Umbilical cord (tissue), 2 donors: ENCODE measurements around the gene TGM1. TPM values are rescaled to one million over a fixed set of nuclear protein-coding genes. Genes with fewer than 3 reads are reported as not detected.

Experiments
- DNase-seq: peaks from one replicate; pipeline ENCODE4 v3.0.0-alpha.2; 2015; ENCODE audit warnings: low spot score
- total RNA-seq: library from RNA; depleted of rRNA; stranded (reverse); fragments of >200 nt; gene quantifications from one replicate; pipeline ENCODE4 v1.2.3, GENCODE V29; 2014; ENCODE audit warnings: low replicate concordance; ENCODE audit not compliant: insufficient read depth

Gene TGM1
- total RNA-seq, 1 donor from 2014 or later = 9.4 TPM

DNA sequence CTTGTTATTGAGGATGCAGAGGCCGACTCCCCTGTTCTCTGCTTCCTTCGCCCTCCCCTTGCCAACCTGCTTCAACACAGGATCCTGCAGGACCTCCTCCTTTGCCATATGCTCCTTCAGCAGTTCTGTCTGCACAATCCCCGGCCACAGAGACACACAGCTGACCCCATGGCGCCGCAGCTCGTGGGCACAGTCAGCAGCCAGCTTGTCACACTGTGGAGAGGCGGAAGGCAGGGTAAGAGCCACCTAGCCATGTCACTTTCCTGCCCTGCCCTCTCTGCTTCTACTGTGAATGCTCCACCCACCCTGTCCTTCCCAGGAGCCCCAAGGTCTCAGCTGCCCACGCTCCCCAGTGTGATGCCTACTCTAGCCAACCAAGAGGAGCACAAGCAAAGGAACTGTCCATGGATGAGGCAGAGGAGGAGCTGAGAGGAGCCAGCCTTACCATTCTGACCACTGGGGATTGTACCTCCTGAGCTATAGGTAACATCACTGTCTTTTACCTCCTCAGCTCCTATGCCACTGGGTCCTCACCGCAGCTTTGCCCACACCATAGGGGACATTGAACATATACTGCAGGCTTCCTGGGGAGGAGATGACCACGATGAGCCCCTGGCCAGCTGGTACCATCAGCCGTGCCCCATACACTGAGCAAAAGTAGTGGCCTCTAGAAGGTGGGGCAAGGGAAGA, 29.3 kb upstream of the TGM1 start:
- no peak for DNase-seq

DNA sequence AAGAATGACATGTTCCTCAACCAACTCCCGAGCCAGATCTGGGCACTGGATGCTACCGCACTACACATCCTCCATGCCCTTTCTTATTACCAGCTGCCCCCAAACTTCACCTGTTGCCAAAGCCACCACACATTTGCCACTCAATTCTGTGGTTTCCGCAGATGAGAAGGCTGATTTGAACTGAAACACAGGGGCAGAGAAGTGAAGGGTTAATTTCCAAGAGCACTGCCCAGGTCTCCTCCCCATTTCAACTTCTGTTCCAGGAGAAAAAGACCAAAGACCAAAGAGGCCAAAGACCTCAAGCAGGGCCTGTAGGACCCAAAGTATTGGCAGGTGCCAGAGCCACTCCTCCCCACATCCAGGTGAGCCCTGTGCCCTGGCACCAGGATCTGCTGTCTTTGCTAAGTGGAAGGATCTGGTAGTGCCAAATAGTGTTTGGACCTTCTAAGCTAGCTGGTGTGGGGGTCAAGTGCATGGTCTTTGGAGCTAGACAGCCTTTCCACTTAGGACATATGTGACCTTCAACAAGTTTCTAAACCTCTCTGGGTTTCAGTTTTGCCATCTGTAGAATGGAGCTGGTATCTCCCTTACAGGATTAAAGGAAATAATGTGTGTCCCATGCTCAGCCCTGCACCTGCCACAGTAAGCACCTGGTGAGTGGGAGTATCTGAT, 28.6 kb upstream of the TGM1 start:
- no peak for DNase-seq

DNA sequence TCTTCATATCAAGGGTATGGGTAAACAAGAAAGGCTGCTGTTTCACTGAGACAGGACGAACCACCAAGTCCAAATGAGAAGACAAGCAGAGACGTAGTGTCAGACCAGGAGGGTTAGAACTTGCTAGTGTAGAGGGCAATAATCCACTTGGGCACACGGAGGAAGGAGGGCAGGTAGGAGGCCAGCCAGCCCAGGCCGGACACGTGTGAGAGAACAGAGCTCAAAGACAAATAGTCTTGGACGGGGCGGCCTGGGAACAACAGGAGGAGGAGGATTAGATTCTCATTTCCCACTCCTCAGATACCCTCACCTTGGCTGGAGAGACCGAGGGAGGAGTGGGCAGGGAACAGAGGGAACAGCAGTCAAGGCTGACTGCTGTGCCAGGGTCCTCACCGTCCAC, 27.8 kb upstream of the TGM1 start:
- no peak for DNase-seq

DNA sequence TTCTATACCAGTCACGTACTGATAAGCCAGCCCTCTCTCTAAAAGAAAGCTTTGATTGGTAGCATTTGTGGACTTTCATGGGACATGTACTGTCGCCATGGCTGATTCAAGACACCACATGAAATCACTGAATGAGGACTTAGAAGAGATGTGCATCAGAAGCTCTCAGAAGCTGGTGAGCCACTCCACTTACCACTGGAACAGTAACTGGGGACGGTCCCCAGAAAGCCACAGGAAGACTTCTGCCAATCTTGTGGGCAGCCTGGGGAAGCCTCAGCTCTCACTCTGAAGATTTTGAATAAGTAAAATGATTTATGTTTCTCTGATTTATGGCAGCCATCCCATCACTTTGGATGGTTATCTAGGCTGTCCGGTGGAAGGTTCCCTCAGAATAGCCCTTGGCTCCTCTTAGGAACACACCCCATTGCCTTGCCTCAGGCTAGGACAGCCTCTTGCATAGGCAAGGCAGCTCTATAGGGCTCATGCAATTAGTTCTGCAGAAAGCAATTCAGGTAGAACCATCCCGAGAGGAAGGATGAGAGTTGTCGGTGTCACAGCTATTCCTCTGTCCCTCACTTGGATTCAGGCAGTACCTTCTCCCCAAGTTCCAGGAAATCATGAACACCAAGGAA, 26.8 kb upstream of the TGM1 start:
- DNase-seq = no peak

DNA sequence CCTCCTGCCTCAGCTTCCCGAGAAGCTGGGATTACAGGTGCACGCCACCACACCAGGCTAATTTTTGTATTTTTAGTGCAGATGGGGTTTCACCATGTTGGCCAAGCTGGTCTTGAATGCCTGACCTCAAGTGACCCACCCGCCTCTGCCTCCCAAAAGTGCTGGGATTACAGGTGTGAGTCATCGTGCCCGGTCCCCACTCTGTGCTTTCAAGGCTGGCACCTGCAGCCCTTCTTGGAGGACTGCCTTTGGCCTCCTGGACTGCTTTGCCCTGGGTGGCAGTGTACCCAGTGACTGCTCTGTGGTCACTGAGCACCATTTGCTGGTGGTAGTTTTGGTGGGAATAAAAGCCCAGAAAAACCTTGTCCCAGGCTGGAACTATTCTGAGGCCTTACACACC, 24.0 kb upstream of the TGM1 start:
- no peak for DNase-seq

DNA sequence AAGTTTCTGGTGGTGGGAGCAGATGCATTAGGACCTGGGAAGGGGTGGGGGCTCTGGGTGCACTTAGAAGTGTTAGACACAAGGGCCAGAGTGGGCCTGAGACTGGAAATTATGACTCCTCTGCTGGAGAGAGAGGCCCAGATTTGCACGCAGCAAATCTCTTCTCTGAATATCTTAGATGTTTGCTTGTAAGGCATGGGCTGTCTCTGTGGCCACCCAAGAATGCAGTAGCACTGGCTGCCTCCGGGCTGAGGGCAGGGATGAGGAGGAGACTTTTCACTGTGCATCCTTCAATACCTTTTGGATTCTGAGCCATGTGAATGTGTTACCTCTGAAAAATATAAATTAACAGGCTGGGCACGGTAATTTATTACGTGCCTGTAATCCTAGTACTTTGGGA, 22.4 kb upstream of the TGM1 start:
- DNase-seq = peak; percentile 49

DNA sequence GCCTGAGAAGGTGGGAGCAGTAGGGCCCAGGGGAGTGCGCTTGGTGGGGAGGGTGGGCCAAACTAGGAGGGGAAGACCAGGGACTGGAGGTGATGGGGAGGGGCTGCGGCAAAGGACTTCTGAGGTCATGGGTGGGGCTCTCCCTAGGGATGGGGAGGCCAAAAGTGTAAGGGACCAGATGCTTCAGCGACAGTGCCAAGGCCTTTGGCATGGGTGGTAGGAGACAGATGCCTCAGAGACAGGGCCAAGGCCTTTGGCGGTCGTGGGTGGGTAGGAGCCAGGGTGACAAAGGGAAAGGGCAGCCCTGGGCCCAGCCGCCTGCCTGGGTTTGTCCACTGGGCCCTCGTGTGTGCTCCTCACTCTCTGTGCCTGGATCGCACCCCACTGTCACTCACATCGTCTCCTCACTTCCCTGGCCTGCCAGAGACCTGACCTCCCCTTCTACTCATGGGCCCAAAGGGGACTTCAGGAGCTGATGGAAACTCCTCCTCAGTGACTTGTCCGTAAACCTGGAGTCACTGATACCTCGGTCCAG, 21.6 kb upstream of the TGM1 start:
- DNase-seq = no peak

DNA sequence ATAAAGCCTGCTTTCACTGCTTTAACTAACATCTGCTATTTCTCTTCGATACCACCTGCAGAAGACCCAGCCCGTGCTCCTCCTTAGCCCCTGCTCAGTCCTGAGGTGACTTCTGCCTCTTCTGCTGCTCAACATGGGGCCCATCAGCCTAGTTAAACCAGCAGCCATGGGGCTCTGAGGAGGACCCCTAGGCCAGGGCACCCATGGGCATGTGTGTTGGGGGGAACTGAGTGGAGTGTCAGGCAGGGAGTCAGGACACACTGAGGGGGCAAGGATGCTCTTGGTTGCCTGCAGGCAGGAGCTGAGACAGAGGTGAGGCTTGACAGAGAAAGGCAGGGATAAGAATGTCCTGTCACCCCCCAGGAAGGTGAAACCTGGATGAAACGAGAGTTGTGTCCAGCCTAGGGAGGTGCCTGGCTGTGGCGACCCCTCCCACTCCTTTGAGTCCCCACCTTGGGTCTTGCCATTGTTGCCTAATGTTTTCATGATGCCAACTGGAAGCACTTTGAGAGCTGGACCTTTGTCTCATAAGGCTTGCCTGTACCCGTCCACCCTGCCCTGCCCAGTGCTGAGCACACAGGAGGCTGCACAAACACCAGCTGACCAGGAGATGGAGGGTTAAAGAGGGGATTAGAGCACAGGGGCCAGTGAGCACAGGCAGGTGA, 21.0 kb upstream of the TGM1 start:
- no peak for DNase-seq

DNA sequence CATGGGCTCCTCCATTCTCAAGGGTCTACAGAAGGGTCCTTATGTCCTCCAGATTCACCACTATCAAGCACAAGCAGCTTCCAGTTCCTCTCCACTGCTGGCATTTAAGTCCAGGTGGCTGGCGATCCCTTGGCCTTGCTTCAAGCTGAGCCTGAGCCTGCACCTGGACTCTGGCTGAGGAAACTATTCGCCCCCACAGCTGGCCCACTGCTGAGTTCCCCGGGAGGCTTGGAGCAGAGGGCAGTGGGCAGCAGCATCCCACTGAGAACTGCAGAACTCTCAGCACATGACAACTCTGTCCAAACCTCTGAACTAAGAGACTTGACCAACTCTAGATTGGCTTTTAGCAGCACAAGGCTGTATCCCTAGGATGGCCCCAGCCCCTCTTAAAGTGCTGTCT, 19.8 kb upstream of the TGM1 start:
- no peak for DNase-seq

DNA sequence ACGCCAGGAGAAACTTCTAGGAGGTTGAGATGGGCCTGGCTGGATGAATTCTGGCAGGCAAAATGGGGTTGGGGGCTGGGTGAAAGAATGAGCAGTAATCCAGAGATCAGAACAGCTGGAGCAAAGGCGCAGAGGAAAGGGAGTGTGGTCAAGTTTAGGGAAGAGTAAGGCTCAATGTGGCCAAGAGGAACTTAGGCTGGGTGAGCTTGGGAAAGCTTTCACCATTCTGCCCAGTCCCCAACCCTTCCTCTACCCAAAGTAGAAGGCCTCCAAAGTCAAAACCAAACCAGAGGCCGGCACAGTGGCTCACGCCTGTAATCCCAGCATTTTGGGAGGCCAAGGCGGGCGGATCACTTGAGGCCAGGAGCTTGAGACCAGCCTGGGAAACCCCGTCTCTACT, 18.7 kb upstream of the TGM1 start:
- no peak for DNase-seq

DNA sequence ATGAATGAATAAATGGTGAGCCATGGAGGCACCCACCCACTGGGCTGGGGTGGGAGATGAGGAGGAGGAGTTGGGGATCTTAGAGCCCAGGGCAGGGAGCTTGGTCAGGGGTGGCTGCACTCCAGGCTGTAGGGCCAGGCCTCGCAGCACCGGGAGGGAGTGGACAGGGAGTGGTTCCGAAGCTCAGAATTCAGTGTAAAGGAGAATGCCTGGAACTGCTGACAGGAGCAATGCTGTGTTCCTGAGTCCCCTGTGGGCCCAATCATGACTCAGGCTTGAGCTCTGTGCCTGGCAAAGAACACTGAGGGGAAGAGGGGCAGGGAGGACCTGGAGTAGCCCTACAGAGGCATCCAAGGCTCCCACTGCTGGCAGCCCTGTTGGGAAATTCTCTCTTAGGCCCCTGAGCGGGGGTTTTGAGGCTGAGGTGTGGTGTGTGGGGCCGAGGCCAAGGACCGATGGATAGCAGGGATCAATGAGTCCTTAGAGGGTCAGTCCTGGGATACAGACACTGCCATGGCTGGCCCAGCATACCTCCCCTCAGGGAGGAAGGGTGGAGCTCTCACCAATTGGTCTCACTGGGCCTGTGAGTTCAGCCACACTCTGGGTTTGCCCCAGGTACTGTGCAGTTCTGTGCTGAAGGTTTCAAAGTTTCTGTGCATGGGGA, 18.0 kb upstream of the TGM1 start:
- DNase-seq = peak; percentile 40

DNA sequence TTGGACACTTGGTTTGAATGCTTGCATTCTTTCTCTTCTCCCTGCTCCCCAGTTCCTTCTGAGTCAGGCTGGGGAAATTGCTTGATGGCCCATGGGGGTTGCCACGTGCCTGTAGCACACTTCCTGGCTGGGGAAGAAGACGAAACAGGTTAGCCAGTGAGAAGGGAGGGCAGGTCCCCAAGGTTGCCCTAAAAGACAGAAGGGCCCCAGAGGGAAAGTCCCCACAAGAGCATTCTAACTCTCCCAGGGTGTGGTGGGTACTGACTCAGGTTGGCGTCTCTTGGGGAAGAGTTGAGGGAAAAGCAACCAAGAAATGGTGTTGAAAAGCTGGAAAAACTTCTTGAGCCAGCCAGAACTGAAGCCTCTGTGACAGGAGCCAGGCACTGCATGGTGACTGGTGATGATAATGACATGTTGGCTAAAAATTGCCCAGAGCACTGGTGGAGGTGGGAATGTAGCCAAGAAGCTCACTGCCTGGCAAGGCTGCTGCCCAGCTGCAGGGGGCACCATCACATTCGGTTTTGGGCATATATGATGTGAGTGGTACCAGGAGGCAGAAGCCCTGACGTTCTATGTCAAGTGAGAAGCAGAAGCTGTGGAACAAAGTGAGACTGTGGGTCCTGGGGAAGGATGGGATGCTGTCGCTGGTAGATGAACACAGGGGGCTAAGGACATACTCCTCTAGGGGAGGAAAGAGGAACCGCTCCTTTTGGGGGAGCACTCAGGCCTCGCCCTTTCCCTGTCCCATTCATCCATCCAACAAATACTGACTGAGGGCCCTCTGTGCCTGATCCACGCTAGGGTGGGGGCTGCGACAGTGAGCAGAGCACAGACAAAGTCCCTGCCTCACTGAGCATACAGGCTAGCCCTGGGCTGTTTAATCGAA, 16.6 kb upstream of the TGM1 start:
- no peak for DNase-seq

DNA sequence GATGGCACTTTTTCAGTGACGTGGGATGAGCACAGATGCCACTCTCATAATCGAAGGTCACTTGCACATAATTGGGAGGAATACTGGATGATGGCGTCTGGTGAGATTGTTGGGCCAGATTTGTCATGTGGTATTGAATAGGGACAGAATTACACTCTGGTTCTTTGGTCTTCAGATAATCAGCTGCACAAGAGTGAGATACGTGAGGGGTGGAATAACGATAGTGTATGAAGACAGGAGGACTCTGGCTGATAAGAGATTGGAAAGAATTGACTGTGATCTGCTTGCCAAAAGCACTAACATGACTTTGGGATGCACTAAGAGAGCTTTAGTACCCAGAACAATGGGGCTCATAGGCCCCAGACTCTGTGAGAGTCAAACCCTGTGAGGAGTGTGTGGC, 15.4 kb upstream of the TGM1 start:
- DNase-seq = no peak

DNA sequence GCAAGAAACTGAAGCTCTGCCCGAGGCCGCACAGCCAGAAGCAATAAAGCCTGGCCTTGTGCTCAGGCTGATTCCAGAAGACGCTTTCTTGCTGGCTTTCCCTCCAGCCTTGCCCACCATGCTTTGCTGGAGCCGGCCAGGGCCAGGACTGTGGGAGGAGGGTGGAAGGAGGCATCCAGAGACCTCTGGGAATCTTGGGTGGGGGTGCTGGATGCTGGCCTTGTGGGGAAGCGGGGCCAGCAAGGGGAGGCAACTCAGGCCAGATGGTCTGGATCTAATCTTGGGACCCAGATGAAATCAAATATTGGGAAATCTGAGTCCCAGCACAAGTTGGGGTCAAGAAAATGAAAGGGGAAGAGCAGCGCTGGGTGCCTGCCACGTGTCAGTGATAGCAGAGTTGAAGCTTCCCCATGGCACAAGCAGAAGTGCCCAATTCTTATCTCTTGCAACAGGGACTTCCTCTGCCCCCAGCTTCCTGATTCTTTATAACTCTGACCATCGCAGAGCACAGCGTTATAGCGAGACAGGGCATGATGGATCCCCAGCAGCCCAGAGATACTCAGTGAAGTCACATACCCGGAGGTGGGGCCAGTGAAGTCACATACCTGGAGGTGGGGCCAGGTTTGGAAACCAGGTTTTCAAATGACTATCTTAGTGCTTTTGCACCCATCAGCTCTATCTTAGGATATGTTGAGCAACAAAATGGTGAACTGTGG, 14.8 kb upstream of the TGM1 start:
- no peak for DNase-seq

DNA sequence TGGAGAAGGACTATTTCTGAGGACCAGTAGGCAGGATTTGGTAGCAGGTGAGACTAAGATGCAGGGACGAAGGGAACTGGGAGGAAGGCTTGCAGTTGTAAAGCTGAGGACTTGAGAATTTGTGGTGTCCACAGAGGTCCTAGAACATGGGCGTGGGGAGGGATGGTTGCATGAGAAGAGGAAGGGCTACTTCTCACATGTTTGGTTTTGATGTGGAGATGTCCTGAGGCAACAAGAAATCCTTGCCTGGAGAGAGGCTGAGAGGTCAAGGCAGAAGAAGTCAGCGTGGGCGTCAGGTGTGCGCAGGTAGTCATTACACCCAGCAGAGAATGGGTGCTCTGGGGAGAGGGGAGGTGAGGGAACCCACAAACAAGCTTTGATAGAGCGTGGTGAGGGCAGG, 14.1 kb upstream of the TGM1 start:
- no peak for DNase-seq

DNA sequence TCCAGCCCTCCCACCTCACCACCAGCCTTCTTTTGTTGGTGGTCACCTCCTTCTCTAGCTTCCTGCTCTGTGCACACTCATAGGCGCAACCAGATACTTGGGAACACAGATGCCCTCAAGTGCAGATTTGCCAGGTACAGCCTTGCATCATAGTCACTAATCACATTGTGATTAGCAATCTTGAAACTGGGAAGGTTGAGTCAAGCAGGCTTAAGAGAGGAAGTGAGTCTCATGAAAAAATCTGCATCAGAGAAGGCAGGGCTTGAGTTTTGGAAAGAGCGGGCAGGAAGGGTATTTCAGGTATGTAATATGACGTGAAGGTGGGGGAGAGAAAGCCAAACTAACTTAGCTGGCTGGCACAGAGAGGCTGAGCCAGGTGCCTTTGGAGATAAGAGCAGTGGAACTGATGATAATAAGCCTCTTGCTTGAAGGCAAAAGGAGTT, 11.1 kb upstream of the TGM1 start:
- no peak for DNase-seq

DNA sequence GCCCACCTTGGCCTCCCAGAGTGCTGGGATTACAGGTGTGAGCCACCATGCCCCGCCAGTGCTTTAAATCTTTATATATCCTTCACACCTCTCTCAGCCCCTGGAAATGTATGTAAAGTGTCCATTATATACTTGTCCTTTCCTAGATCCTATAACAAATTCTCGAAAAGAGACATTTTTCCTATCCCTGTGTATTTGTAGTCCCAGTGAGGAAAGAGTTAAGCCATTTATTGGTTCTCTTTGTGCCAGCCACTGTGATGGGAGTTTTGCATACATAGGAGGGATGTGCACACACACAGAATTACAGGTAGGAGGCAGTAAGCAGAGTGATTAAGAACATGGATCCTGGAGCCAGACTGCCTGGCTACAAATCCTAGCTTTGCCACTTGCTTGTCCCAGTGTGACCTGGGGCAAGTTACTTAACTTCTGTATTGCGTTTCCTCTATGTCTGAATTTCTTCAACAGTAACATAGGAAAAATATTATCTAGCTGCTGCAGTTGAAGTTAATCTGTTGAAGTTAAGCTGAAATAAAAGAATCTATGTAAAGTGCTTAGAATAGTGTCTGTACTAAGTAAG, 10.5 kb upstream of the TGM1 start:
- no peak for DNase-seq

DNA sequence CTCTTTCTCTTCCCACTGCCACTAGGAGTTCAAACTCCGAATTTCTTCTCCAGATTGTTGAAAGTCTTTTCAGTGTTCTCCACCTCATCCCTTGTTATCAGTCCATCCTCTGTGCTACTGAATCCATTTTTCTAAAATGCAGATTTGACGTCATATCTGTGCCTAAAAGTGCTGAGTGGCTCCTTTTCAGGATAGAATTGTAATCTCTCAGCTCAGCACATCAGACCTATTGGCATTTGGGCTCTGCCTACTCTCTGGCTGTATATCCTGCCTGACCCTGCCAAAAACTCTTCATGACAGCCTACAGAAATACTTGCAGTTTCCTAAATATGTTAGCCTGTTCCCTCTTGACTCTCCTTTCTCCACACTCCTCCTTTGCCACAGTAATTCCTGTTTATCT, 9.5 kb upstream of the TGM1 start:
- DNase-seq = peak; percentile 52

DNA sequence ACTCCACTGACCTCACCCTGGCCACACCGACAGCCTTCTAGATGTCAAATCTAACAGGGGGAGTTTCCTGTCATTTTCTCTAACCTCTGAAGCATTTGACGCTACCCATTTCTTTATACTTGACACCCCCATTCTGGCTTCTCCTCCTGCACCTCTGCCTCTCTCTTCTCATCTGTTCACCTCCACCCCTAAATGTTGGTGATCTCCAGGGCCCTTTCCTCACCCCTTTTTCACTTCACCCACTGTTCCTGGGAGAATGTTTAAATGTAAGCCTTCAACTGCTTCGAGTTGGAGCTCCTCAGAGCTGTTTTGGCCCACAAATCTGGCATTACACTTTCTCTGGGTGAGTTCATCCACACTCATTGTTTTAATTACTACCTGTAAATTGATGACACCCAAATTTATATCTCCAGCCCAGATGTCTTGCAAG, 8.9 kb upstream of the TGM1 start:
- DNase-seq = no peak
